Bronchial epithelial cell (primary cell): ENCODE measurements around the gene RGPD3. TPM values are rescaled to one million over a fixed set of nuclear protein-coding genes. Genes with fewer than 3 reads are reported as not detected.

ENCODE experiments used
- DNase-seq: peaks from one replicate; pipeline ENCODE4 v3.0.0-alpha.2; 2010; ENCODE audit warnings: low read depth
- FAIRE-seq: peaks from 2 replicates; lab custom pipeline; 2011; peaks lifted over from hg19 to GRCh38; lab: Jason Lieb, UNC
- H3K27me3 ChIP-seq: 2 replicates; pipeline ENCODE4 v1.5.1; 2011; ENCODE audit warnings: low read length; ENCODE audit not compliant: control insufficient read depth, insufficient read depth
- H3K36me3 ChIP-seq: 2 replicates; pipeline ENCODE4 v1.5.1; 2011; ENCODE audit warnings: low read length; ENCODE audit not compliant: control insufficient read depth, insufficient read depth
- H3K4me3 ChIP-seq: 2 replicates; pipeline ENCODE4 v1.5.1; 2011; ENCODE audit warnings: mild to moderate bottlenecking, low read depth, low read length, control low read depth
- total RNA-seq: library from RNA; depleted of rRNA; stranded (reverse); fragments of >200 nt; gene quantifications from 2 replicates; pipeline ENCODE4 v1.2.1, GENCODE V29; 2014
- TF ChIP-seq, protein P1 (sequence below): IDR thresholded peaks from 2 replicates; pipeline ENCODE4 v1.5.1; 2011; ENCODE audit warnings: mild to moderate bottlenecking, moderate library complexity, low read length, control low read depth, inconsistent platforms; ENCODE audit not compliant: insufficient read depth, severe bottlenecking

Gene RGPD3
- total RNA-seq, 1 donor from 2014 or later, result 0.26 TPM

DNA sequence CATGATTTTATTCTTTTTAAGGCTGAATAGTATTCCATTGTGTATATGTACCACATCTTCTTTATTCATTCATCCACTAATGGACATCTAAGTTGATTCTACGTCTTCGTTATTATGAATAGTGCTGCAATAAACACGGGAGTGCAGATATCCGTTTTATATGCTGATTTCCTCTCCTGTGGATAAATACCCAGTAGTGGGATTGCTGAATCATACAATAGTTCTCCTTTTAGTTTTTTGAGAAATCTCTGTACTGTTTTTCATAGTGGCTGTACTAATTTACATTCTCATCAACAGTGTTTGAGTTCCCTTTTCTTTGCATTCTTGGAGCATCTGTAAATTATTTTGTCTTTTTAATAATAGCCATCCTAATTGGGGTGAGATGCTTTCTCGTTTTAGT is 114.5 kb downstream of the RGPD3 start:
- TF ChIP-seq, protein P1, sequence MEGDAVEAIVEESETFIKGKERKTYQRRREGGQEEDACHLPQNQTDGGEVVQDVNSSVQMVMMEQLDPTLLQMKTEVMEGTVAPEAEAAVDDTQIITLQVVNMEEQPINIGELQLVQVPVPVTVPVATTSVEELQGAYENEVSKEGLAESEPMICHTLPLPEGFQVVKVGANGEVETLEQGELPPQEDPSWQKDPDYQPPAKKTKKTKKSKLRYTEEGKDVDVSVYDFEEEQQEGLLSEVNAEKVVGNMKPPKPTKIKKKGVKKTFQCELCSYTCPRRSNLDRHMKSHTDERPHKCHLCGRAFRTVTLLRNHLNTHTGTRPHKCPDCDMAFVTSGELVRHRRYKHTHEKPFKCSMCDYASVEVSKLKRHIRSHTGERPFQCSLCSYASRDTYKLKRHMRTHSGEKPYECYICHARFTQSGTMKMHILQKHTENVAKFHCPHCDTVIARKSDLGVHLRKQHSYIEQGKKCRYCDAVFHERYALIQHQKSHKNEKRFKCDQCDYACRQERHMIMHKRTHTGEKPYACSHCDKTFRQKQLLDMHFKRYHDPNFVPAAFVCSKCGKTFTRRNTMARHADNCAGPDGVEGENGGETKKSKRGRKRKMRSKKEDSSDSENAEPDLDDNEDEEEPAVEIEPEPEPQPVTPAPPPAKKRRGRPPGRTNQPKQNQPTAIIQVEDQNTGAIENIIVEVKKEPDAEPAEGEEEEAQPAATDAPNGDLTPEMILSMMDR, result no peak
- FAIRE-seq, result no peak
- DNase-seq, result no peak
- Histone ChIP-seq H3K4me3 (no peak overlapping the region), H3K27me3 (no peaks in the 10 kb centered on the region), H3K36me3 (no peaks in the 10 kb centered on the region)

DNA sequence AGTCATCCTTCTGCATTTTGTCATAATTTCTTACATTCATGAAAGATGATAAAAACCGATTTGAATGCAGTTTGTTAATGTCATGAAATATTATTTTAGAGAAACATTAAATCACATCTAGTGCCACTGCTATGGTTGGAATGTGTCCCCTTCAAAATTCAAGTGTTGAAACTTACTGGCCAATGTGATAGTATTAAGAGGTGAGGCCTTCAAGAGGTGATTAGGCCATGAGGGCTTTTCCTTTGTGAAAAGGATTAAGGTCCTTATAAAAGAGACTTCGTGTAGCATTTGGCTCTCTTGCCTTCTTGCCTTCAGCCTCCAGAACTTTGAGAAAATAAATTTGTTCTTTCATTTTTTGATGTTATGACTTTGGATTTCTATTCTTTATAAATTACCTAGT is 117.2 kb downstream of the RGPD3 start:
- no peaks in the 10 kb centered on the region for H3K27me3 ChIP-seq
- DNase-seq (no peak), FAIRE-seq (no peak)
- no peaks in the 10 kb centered on the region for H3K36me3 ChIP-seq
- TF ChIP-seq, protein P1, result no peak
- no peak overlapping the region for H3K4me3 ChIP-seq

DNA sequence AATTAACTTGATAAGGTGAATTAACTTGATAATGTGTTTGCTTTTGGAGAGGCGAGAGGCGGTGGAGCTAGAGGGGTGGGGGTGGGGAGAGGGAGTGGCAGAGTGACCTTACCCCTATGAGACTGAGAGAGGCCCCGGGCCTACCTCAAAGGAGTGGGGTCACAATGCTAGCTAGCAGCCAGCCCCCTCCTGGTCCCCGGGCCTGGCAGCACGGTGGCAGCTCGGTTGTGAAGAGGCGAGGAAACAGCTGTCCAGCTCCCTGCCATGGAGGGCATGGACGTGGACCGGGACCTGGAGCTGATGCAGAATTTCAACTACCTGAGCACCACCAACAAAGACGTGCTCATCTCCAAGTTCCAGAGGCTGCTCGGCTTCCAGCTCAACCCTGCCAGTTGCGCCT is 123.9 kb downstream of the RGPD3 start:
- TF ChIP-seq, protein P1, result no peak
- FAIRE-seq (no peak), DNase-seq (no peak)
- no peaks in the 10 kb centered on the region for H3K27me3 ChIP-seq
- H3K4me3 ChIP-seq, result no peak overlapping the region
- no peaks in the 10 kb centered on the region for H3K36me3 ChIP-seq

DNA sequence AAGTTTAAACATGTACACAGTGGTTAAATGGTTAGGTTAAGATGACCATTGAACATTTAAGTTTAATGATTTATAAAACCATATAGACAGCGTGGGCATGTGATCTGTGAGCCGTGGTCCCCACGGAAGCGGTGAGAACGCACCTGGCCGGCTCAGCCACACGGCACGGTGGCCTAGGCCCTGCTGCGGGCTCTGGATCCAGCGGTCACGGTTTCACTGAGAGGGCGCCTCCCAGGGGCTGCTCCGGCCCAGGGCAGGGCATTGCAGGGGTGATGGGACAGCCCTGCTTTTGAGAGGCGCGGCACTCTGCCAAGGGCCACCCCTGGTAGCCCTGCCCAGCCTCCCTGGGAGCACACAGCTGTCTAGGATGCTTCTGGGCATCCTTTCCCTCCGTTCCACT is 124.9 kb downstream of the RGPD3 start:
- Histone ChIP-seq H3K4me3 (no peak overlapping the region), H3K36me3 (no peaks in the 10 kb centered on the region), H3K27me3 (no peaks in the 10 kb centered on the region)
- TF ChIP-seq, protein P1, result no peak
- no peak for DNase-seq
- FAIRE-seq, result no peak

DNA sequence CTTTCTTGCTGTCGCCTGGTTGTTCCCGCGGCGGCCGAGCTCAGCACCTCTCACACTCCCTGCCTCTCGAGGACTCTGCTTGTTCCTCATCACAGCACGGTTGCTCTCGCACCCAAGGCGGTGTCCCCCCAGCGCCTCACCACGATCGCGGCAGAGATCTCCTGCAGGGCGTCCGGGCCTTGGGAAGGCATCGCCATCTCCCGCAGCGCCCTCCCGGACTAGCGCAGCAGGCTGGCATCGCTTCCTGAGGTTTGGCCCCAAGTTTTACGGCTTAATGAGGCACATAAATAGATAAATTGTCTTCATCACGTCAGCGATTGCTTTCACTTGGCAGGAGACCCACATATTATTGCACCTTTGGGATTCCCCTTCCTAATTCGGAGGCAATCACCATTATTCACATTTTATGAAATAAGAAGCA is 125.4 kb downstream of the RGPD3 start:
- H3K36me3 ChIP-seq, result no peaks in the 10 kb centered on the region
- no peak overlapping the region for H3K4me3 ChIP-seq
- no peak for FAIRE-seq
- DNase-seq, result no peak
- H3K27me3 ChIP-seq, result no peaks in the 10 kb centered on the region
- TF ChIP-seq, protein P1, result no peak

DNA sequence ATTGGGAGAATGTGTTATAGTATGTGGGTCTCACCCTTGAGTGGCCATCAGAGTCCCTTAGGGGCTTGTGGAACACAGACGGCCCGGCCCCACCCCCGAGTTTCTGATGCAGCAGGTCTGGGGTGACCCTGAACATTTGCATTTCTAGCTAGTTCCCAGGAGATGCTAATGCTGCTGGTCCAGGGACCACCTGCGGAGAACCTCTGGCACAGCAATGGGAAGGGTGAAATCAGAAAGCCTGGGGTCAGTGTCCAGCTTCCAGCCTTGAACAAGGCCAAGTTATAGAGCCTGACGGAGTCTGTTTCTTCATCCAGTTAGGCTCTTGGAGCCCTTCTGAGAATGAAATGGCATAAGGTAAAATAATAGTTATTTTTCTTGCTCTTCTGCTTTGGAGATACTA is 126.5 kb downstream of the RGPD3 start:
- H3K27me3 ChIP-seq, result no peaks in the 10 kb centered on the region
- no peaks in the 10 kb centered on the region for H3K36me3 ChIP-seq
- TF ChIP-seq, protein P1, result no peak
- H3K4me3 ChIP-seq, result no peak overlapping the region
- FAIRE-seq (no peak), DNase-seq (no peak)
